ENCODE data around the gene UBR2. TPM values are rescaled to one million over a fixed set of nuclear protein-coding genes. Genes with fewer than 3 reads are reported as not detected.

UBR2 gene
- total RNA-seq, 4 donors from 2014 or later = 15.9 to 52.7 (median 49.4) TPM

GRCh38 chr6:42615518-42615917 lies 51.7 kb downstream of the UBR2 start:
- in situ Hi-C loops (cut with MboI; ENCODE audit: low pct_ligation_motif_present in 1 of 4, low pct_unique_long_range_greater_than_20kb in 1 of 4, low sequenced_read_pairs in 3 of 4) (no loop called here), intact Hi-C loops (cut with DNase I; ENCODE audit: low total_unique reads) (no loop called here)
- Histone ChIP-seq H3K36me3 (peaks cover 0 to 52% (median 22%) of the 10 kb centered on the region in 4 donors), H3K4me1 (no peaks in the 10 kb centered on the region), H3K27me3 (no peaks in the 10 kb centered on the region), H3K9me3 (no peaks in the 10 kb centered on the region), H3K4me3 (no peak overlapping the region), H3K27ac (no peak overlapping the region)
- WGBS, 2 donors (ENCODE audit: low coverage in 1 of 2) = 82 to 94% methylated on average over 2 of the region's 2 CpGs
- DNase-seq = no peak
- TF ChIP-seq POLR2AphosphoS5 (IDR thresholded peaks at IDR 0.05) (no peak), CTCF (IDR thresholded peaks at IDR 0.05) (no peak), POLR2A (IDR thresholded peaks at IDR 0.05) (no peak), EP300 (IDR thresholded peaks at IDR 0.05; ENCODE audit: low read depth) (no peak)

GRCh38 chr6:42616716-42617115 lies 52.9 kb downstream of the UBR2 start:
- 93 to 96% methylated on average over 3 of the region's 3 CpGs for WGBS, 2 donors (ENCODE audit: low coverage in 1 of 2)
- in situ Hi-C loops (cut with MboI; ENCODE audit: low pct_ligation_motif_present in 1 of 4, low pct_unique_long_range_greater_than_20kb in 1 of 4, low sequenced_read_pairs in 3 of 4) (no loop called here), intact Hi-C loops (cut with DNase I; ENCODE audit: low total_unique reads) (no loop called here)
- TF ChIP-seq EP300 (IDR thresholded peaks at IDR 0.05; ENCODE audit: low read depth) = no peak
- no peak for TF ChIP-seq POLR2A (IDR thresholded peaks at IDR 0.05)
- no peak for TF ChIP-seq POLR2AphosphoS5 (IDR thresholded peaks at IDR 0.05)
- TF ChIP-seq CTCF (IDR thresholded peaks at IDR 0.05) = no peak
- DNase-seq = no peak
- Histone ChIP-seq H3K9me3 (no peaks in the 10 kb centered on the region), H3K27me3 (no peaks in the 10 kb centered on the region), H3K4me1 (no peaks in the 10 kb centered on the region), H3K4me3 (no peak overlapping the region), H3K36me3 (peaks cover 0 to 52% (median 18%) of the 10 kb centered on the region in 4 donors), H3K27ac (no peak overlapping the region)

- Histone ChIP-seq H3K36me3 (peaks cover 0 to 43% (median 17%) of the 10 kb centered on the region in 4 donors), H3K9me3 (no peaks in the 10 kb centered on the region), H3K4me3 (no peak overlapping the region), H3K27ac (no peak overlapping the region), H3K4me1 (no peaks in the 10 kb centered on the region), H3K27me3 (no peaks in the 10 kb centered on the region)
- DNase-seq = no peak
- TF ChIP-seq EP300 (IDR thresholded peaks at IDR 0.05; ENCODE audit: low read depth) = no peak
- TF ChIP-seq POLR2AphosphoS5 (IDR thresholded peaks at IDR 0.05) = no peak
- no peak for TF ChIP-seq POLR2A (IDR thresholded peaks at IDR 0.05)
- TF ChIP-seq CTCF (IDR thresholded peaks at IDR 0.05) = no peak
- intact Hi-C loops (cut with DNase I; ENCODE audit: low total_unique reads) = no loop called here
- in situ Hi-C loops (cut with MboI; ENCODE audit: low pct_ligation_motif_present in 1 of 4, low pct_unique_long_range_greater_than_20kb in 1 of 4, low sequenced_read_pairs in 3 of 4) = no loop called here
- WGBS, 2 donors (ENCODE audit: low coverage in 1 of 2) = 55 to 61% methylated on average over 1 of the region's 1 CpG
These were observed 54.3 kb downstream of the UBR2 start for GRCh38 chr6:42618105-42618504.

GRCh38 chr6:42618686-42619085 lies 54.9 kb downstream of the UBR2 start:
- no peak for TF ChIP-seq POLR2AphosphoS5 (IDR thresholded peaks at IDR 0.05)
- TF ChIP-seq EP300 (IDR thresholded peaks at IDR 0.05; ENCODE audit: low read depth) = no peak
- TF ChIP-seq POLR2A (IDR thresholded peaks at IDR 0.05) = no peak

GRCh38 chr6:42619963-42620362 lies 56.1 kb downstream of the UBR2 start:
- TF ChIP-seq POLR2AphosphoS5 (IDR thresholded peaks at IDR 0.05) (no peak), CTCF (IDR thresholded peaks at IDR 0.05) (no peak), EP300 (IDR thresholded peaks at IDR 0.05; ENCODE audit: low read depth) (no peak), POLR2A (IDR thresholded peaks at IDR 0.05) (no peak)

More at GRCh38 chr6:42618686-42619085, 54.9 kb downstream of the UBR2 start:
- intact Hi-C loops (cut with DNase I; ENCODE audit: low total_unique reads) = no loop called here
- Histone ChIP-seq H3K27ac (no peak overlapping the region), H3K27me3 (no peaks in the 10 kb centered on the region), H3K4me1 (no peaks in the 10 kb centered on the region), H3K9me3 (no peaks in the 10 kb centered on the region), H3K4me3 (no peak overlapping the region), H3K36me3 (peaks cover 0 to 40% (median 19%) of the 10 kb centered on the region in 4 donors)
- WGBS, 2 donors (ENCODE audit: low coverage in 1 of 2) = 63 to 82% methylated on average over 5 of the region's 5 CpGs
- in situ Hi-C loops (cut with MboI; ENCODE audit: low pct_ligation_motif_present in 1 of 4, low pct_unique_long_range_greater_than_20kb in 1 of 4, low sequenced_read_pairs in 3 of 4) = no loop called here
- DNase-seq = no peak

More at GRCh38 chr6:42619963-42620362, 56.1 kb downstream of the UBR2 start:
- H3K4me1 ChIP-seq = peaks cover 0 to 3% (median 0%) of the 10 kb centered on the region in 4 donors
- no peaks in the 10 kb centered on the region for H3K9me3 ChIP-seq
- intact Hi-C loops (cut with DNase I; ENCODE audit: low total_unique reads) = no loop called here
- H3K27ac ChIP-seq = no peak overlapping the region
- H3K4me3 ChIP-seq = no peak overlapping the region
- in situ Hi-C loops (cut with MboI; ENCODE audit: low pct_ligation_motif_present in 1 of 4, low pct_unique_long_range_greater_than_20kb in 1 of 4, low sequenced_read_pairs in 3 of 4) = no loop called here
- WGBS, 2 donors (ENCODE audit: low coverage in 1 of 2) = 87 to 91% methylated on average over 1 of the region's 1 CpG
- DNase-seq = no peak
- no peaks in the 10 kb centered on the region for H3K27me3 ChIP-seq
- peaks cover 0 to 44% (median 19%) of the 10 kb centered on the region in 4 donors for H3K36me3 ChIP-seq
